OCI-LY1 (cell line): ENCODE measurements around the gene LPIN1.

Experiments
- CTCF ChIP-seq: fragments of 200-600 bp; sonication (generic), shearing (Covaris generic); IDR thresholded peaks from 2 replicates; pipeline ENCODE4 v1.5.1; 2017; ENCODE audit warnings: mild to moderate bottlenecking, antibody characterized with exemption, low read length, moderate library complexity, mixed read lengths
- EZH2 ChIP-seq: fragments of 200-600 bp; sonication (generic), shearing (Covaris generic); IDR thresholded peaks from 2 replicates; pipeline ENCODE4 v1.8.0; 2017; ENCODE audit warnings: borderline replicate concordance, mixed run types, mild to moderate bottlenecking, antibody characterized with exemption, low read length, moderate library complexity, mixed read lengths

- TF ChIP-seq CTCF (no peak), EZH2 (no peak)
These were observed 23.1 kb downstream of the LPIN1 start for GRCh38 chr2:11769516-11769915.
